Retinal pigment epithelial cell (primary cell): ENCODE results near the gene RNF224.

Experiments
- DNase-seq: peaks from one replicate; pipeline ENCODE4 v3.0.0-alpha.2; 2010; ENCODE audit warnings: low read depth
- H3K4me3 ChIP-seq: 2 replicates; pipeline ENCODE4 v1.5.1; 2011; ENCODE audit warnings: mild to moderate bottlenecking, low read length, control low read depth, moderate library complexity
- TF ChIP-seq, protein P1 (sequence below): conservative IDR thresholded peaks from 2 replicates; pipeline ENCODE4 v1.5.1; 2011; ENCODE audit warnings: low read depth, low read length, control low read depth, inconsistent platforms

Gene RNF224

DNA sequence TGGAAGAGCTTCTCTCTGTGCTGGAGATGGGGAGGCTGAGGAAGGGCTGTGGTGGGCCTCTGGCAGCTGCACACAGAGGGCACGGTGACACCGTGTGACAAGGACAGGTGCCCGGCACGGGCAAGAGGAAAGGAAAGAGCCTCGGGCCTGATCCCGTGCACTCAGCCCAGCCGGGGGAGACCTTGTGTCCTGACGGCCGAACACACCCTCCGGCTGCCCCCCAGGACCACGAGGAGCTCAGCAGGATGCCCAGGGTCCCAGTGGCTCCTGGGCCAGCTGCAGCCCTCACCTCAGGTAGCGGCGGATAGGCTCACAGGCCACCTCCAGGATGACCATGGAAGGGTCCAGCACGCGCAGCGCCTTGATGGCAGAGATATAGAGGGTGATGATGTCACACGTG is 44.5 kb upstream of the RNF224 start:
- TF ChIP-seq, protein P1, sequence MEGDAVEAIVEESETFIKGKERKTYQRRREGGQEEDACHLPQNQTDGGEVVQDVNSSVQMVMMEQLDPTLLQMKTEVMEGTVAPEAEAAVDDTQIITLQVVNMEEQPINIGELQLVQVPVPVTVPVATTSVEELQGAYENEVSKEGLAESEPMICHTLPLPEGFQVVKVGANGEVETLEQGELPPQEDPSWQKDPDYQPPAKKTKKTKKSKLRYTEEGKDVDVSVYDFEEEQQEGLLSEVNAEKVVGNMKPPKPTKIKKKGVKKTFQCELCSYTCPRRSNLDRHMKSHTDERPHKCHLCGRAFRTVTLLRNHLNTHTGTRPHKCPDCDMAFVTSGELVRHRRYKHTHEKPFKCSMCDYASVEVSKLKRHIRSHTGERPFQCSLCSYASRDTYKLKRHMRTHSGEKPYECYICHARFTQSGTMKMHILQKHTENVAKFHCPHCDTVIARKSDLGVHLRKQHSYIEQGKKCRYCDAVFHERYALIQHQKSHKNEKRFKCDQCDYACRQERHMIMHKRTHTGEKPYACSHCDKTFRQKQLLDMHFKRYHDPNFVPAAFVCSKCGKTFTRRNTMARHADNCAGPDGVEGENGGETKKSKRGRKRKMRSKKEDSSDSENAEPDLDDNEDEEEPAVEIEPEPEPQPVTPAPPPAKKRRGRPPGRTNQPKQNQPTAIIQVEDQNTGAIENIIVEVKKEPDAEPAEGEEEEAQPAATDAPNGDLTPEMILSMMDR: no peak
- no peak for DNase-seq
- H3K4me3 ChIP-seq: no peak overlapping the region

DNA sequence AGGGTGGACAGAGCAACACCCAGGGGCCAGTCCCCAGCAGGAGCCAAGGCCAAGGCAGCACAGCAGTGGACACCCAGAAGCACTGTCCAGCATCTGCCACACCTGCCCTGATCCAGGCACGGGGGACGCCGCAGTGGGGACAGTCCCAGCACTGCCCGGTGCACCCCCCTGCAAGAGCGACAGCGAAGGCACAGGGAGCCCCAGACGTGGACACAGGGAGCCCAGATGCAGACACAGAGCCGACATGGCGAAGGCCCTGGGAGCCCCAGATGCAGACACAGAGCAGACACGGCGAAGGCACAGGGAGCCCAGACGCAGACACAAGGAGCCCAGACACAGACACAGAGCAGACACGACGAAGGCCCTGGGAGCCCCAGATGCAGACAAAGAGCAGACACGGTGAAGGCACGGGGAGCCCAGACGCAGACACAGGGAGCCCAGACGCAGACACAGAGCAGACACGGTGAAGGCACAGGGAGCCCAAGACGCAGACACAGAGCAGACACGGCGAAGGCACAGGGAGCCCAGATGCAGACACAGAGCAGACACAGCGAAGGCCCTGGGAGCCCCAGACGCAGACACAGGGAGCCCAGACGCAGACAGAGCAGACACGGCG is 43.2 kb upstream of the RNF224 start:
- DNase-seq: no peak
- no peak overlapping the region for H3K4me3 ChIP-seq
- TF ChIP-seq, protein P1: no peak

DNA sequence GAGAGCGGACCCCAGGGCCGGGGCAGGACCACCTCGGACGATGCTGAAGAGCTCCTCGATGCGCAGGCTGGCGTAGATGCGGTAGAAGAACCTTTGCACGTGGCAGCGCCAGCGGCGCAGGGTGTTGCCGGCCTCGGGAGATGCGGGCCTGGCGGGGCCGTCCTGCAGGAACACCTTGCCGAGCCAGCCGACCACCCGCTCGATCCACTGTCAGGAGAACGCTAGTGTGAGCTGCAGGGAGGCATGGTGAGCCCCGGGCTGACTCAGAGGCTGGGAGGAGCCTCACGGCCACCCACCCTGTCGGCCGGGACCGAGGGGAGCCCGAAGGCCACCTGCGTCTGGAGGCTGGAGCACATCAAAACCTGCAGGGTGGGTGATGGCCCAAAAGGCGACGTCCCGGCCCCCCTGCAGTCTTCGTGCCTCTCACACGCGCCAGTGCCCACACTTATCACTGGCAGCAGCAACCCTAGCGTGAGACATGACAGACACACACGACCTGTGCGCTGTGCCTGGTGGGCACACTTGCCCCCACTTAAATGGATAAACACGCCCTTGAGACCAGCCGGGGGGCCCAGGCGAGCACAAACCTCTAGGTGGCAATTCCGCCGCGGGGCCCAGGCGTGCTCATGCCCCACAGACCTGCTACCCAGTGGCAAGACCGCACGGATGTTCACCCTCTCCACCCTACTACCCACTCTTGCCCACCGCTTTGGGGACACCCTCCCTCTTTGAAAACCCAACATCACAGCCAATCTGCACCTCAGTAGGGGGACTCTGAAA is 42.2 kb upstream of the RNF224 start:
- no peak for DNase-seq
- H3K4me3 ChIP-seq: no peak overlapping the region
- TF ChIP-seq, protein P1: no peak

DNA sequence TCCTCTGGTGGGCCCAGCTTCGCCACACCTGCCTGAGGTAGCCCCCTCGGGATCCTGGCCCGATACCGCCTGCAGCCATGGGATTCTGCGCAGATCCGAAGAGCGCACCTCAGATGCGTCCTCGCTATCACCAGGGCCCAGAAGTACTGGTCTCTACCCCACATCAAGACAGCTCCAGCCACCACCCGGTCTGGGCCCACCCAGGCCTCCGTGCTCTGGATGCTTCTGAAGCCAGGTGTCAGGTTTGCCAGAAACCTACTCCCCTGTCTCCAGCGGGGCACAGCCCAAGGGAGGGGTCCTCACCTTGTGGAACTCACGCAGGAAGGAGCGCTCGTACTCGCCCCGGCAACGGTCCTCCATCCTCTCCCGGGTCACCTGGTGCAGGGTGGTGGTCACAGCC is 41.4 kb upstream of the RNF224 start:
- no peak for DNase-seq
- no peak overlapping the region for H3K4me3 ChIP-seq
- TF ChIP-seq, protein P1: no peak

DNA sequence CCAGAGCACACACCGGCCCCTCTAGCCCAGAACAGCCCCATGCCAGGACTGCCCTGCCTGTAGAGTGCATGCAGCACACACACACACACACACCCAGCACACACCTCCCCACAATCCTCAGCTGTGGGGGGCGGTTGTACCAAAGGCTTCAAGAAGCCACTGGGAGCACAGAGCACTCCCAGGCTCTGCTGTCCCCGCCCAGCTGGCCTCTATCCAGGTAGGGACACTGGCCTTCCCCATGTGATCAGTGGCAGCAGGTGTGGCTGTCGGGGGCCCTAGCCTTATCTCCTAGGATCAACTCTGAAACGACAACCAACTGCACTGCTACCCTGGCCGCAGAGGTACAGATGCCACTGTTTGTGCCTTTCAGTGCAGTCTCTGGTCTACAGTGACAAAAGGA is 40.9 kb upstream of the RNF224 start:
- DNase-seq: no peak
- no peak overlapping the region for H3K4me3 ChIP-seq
- TF ChIP-seq, protein P1: no peak

- TF ChIP-seq, protein P1: no peak
- H3K4me3 ChIP-seq: peak overlapping the region; percentile 87
- no peak for DNase-seq
Observed at GRCh38 chr9:137187386-137187785, 39.9 kb upstream of the RNF224 start.

DNA sequence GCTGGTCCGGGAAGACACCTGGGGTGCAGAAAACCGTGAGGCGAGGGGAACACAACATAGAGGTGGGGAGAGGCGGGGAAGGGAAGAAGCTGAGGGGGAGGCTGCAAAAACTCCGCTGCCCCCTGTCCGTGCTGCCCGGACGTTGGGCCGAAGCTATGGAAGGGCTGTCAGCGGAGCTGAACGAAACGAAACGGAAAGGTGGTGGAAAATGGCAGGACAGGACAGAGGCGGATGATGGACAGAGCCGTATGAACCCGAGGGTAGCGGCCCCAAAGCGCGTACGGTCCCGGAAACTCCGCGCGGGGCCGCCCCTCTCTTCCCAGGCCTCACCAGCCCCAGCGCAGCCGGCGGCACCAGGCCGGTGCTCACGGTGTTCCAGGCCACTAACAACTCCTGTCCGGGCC is 39.2 kb upstream of the RNF224 start:
- TF ChIP-seq, protein P1: no peak
- peak overlapping the region; percentile 87 for H3K4me3 ChIP-seq
- no peak for DNase-seq
